Brain microvascular endothelial cell (primary cell): ENCODE results near the gene HOXB8.

Source experiments
- DNase-seq: peaks from one replicate; pipeline ENCODE4 v3.0.0-alpha.2; 2020
- H3K27ac ChIP-seq: fragments of 250-450 bp; sonication (Bioruptor Pico); 2 replicates; pipeline ENCODE4 v1.5.1; 2020; ENCODE audit warnings: mild to moderate bottlenecking, moderate library complexity
- H3K27me3 ChIP-seq: fragments of 250-450 bp; sonication (Bioruptor Pico); replicated peaks from 2 replicates; pipeline ENCODE4 v1.5.1; 2020; ENCODE audit warnings: mild to moderate bottlenecking
- H3K36me3 ChIP-seq: fragments of 250-450 bp; sonication (Bioruptor Pico); replicated peaks from 2 replicates; pipeline ENCODE4 v1.5.1; 2020; ENCODE audit warnings: mild to moderate bottlenecking
- H3K4me3 ChIP-seq: 2 replicates; pipeline ENCODE4 v1.5.1; 2011; ENCODE audit warnings: low read depth, mild to moderate bottlenecking, control low read depth, low read length, moderate library complexity
- CTCF ChIP-seq: IDR thresholded peaks from 2 replicates; pipeline ENCODE4 v1.5.1; 2011; ENCODE audit warnings: low read depth, mild to moderate bottlenecking, moderate library complexity, low read length, control low read depth, inconsistent platforms; ENCODE audit errors: missing control alignments
- in situ Hi-C: cut with HindIII; loops from 2 replicates; pipeline ENCODE4 v1.10.0; 2017; ENCODE audit warnings: low sequenced_read_pairs, low pct_ligation_motif_present

Gene HOXB8

DNA sequence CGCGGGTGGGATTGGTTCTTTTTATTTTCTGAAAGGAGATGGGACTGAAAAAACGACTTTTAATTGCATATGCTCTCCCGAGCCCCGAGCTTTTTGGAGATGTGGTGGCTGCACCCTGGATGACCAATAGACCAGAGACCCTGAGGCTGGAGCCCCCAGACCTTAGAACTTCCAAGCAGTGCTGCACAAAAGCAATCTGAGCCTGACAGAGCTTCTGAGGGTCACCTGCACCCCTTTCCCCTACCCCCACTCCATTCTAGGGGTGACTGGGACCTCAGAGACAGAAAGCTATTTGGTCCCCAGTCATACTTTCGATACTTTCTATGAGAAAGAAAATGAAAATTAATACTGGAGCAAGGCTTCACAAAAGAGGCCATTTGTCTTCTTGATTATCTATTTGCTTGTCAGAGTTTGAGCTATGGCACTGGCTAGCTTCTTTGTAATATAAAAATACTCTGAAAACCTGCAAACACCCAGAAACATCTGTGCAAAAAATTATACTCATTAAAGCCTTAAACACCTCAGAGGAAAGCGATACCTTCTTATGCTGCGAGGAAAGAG, 40.5 kb downstream of the HOXB8 start:
- no peak for TF ChIP-seq CTCF
- DNase-seq, result no peak
- in situ Hi-C loops, result no loop called here
- Histone ChIP-seq H3K27me3 (peaks cover 92% of the 10 kb centered on the region), H3K36me3 (no peaks in the 10 kb centered on the region), H3K27ac (no peak overlapping the region), H3K4me3 (peak overlapping the region; percentile 13)

DNA sequence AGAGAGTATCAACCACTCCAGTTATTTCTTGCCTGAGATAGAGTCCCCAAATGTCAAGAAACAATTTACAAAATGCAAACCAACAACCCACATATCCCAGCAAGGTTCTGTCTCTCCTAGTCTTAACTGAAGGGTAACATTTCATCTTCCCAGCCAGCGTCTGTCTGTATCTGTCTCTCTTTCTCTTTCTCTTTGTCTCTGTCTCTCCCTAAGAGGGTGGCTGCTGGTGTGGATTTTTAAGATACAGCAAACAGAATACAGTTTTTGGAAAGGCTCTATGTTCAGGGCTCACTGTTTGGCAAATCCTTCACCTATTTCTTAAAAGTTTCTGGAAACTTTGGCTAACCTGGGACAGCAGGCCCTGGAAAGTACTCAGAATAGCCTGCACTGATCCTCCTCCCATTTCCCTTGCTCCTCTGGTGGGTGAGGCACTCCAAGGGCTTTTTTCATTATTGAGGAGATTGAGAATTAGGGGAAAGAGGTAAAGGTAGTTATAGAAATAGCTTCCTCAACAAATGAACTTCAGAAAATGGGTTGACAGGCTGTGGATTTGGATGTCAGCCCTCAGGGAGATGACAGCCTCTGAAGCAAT, 43.2 kb downstream of the HOXB8 start:
- H3K27me3 ChIP-seq, result peaks cover 95% of the 10 kb centered on the region
- in situ Hi-C loops, result no loop called here
- no peak overlapping the region for H3K4me3 ChIP-seq
- TF ChIP-seq CTCF, result no peak
- no peak for DNase-seq
- no peaks in the 10 kb centered on the region for H3K36me3 ChIP-seq
- no peak overlapping the region for H3K27ac ChIP-seq

DNA sequence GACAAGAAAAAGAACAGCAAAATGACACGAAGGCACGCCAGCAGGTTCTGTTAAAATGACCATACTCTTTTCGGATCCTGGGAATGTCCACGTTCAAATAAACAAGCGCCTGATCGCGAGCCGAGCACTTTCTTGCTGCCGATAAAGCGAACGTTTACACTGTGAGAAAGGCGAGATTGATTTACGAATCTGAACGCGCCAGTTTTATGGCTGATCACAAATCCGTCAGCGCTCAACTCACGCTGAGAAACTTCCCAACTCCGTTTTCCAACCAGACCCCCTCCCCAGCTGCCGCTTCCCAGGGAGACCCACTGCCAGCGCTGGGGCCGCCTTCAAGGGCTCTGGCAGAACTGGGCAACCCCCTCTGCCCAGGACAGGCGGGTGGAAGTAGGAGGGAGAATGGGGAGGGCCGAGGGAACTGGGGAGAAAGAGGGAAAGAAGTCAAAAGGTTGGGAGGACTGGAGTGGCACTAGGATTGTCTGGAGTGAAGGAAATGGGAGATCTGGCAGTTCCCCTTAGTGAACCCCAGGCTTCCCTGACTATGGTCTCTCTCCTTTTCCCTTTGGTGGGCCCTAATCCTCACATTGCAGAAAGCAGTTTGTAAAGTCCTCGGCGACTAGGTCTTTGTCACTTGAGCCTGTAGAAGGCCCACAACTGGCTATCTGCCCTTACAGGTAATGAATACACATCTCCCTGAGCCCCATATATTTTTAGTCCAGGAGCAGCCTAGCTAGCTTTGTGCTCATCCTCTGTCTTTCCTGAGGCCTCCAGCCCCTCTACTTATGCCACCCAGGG, 43.9 kb downstream of the HOXB8 start:
- no peak for DNase-seq
- no peak for TF ChIP-seq CTCF
- Histone ChIP-seq H3K27ac (no peak overlapping the region), H3K27me3 (peaks cover 96% of the 10 kb centered on the region), H3K36me3 (no peaks in the 10 kb centered on the region), H3K4me3 (peak overlapping the region; percentile 3)
- in situ Hi-C loops, result no loop called here

- peaks cover 97% of the 10 kb centered on the region for H3K27me3 ChIP-seq
- no peak for DNase-seq
- no peaks in the 10 kb centered on the region for H3K36me3 ChIP-seq
- no peak for TF ChIP-seq CTCF
- no peak overlapping the region for H3K27ac ChIP-seq
- peak overlapping the region; percentile 22 for H3K4me3 ChIP-seq
- in situ Hi-C loops, result no loop called here
Observed at GRCh38 chr17:48570325-48571023, 44.6 kb downstream of the HOXB8 start.

DNA sequence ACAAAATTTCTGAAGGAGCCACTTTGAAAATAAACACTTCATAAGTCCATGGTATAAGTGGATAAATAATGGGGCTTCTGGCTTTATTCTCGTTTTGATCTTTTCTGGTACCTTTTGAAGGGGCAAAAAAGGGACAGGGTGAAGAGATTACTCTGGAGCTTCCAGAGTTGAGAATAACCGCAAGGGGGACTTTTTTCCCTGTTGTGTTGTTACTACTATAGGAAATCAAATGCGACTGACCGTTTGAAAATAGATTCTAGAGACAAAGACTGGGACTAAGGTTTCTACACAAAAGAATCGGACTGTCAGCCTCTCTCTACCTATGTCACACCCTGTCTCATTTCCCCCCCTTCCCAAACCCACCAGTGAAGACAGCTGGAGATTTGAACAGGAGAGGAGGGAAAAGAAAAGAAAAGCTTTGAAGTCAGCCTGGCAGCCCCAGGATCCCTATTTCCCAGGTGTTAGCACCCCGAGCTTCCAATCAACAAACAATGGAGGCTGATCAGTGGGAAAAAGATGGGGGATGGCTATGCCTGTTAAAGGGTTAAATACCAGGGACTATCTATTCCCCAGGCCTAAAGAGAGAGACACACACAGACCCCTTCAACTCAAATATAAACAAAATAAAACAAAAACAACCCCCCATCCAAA, 45.3 kb downstream of the HOXB8 start:
- in situ Hi-C loops, result no loop called here
- Histone ChIP-seq H3K36me3 (no peaks in the 10 kb centered on the region), H3K4me3 (no peak overlapping the region), H3K27ac (no peak overlapping the region), H3K27me3 (peaks cover 98% of the 10 kb centered on the region)
- TF ChIP-seq CTCF, result no peak
- no peak for DNase-seq
